SHP77 (cell line): ENCODE measurements around the gene GFOD2.
"Not testable (repeated sequence)": the region's sequence is repeated elsewhere in the genome, so short reads cannot be mapped to it uniquely, and the experiment has no call there.

Experiments
- DNase-seq, 2 experiments: peaks; one replicate each; lab custom pipeline; 2025; lab: John Stamatoyannopoulos, UW

GFOD2 gene

GRCh38 chr16:67719048-67719777, at the start of gene GFOD2:
TSS of gene GFOD2 (minus strand) at chr16:67719316. CDS start at chr16:67685715, 33,601 bp downstream.
- DNase-seq, result peak; percentile 87 to 88

GRCh38 chr16:67767953-67768352, 48.8 kb upstream of the GFOD2 start:
- no peak for DNase-seq

GRCh38 chr16:67766291-67766690, 47.2 kb upstream of the GFOD2 start:
- no peak for DNase-seq

DNA sequence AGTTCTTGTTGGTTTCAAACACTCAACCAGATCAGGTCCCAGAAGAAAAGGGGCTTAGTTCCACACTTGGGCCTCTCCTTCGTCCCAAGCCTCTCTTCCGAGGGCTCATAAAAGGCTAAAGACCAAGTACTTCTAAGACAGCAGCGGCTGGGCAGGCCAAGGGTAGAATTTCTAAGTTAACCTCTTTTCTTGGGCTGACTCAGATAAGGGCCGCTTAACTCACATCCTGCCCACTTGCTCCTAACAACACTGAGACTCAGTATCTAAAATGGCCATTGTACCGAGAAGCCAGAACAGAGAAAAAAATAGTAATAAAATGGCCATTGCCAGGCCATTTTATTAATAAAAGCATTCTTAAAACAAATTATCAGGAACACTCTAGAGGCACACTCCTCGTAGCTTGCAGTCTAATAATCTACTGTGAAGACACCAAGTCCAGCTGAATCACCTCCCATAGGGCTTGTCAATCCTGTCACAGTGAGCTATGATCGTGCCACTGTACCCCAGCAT, 45.1 kb upstream of the GFOD2 start:
- no peak for DNase-seq

GRCh38 chr16:67763066-67763465, 44.0 kb upstream of the GFOD2 start:
- no peak for DNase-seq

DNA sequence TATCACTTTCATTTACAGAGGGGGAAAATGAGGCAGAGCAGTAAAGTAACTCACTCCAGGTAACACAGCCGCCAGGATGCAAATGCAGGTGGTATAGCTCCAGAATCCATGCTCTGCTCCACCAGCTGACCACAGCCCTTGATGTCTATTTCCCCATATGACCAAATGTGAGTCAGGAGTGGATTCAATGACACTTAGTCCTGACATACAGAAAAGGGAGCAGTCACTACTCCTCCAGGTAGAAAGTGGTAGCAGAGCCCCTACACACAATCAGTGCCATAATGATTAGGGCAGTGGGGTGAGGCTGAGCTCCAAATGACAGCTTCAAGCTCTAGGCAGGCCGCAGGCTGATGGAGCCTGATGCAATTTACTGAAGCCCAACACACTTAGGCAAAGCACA, 43.3 kb upstream of the GFOD2 start:
- no peak for DNase-seq

GRCh38 chr16:67761924-67762323, 42.8 kb upstream of the GFOD2 start:
- no peak for DNase-seq

DNA sequence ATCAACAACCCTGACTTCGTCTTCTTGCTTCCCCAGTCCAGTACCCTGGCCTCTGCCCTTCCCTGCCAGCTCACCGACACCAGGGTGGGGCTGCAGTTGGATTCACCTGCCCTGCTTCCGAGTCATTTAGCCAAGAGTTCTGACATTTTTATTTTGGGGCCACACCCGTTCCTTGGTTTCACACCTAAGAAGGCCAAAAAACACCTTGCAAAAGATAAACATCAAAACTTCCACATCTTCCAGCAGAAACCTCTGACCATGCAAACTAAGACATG, 41.8 kb upstream of the GFOD2 start:
- DNase-seq, result no peak

DNA sequence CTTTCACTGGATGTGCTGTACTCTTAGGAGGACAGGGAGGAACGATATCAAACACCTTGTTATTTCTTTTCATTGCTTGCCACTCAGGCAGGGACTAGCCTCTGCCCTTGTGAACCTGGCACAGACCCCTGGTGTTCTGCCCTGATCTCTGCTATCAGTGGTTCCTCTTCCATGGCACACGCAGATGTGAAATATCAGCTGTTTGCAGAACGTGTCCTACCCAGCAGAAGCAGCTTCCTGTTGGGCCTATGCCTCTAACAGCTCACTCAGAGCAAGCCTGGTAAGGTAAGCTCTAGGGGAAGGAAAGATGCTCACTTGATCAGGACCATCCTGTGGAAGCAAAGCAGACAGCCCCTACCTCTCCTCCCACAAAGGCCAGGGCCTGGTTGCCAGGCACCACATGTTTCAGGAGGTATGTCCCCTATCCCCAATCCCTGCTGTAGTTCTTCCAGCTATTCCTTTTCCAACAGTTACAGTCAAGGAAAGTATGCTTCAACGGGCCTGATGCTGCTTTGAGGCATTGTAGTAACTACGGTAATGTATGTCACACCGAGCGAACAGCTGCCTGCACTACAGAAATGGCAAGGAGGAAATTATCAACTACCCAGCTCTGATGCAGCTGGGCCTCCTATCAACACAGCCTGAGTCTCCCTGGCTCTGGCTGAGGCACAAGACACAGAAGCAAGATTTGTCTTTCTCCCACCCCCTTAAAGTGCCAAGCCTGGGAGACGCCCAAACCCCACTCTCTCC, 41.3 kb upstream of the GFOD2 start:
- no peak for DNase-seq

DNA sequence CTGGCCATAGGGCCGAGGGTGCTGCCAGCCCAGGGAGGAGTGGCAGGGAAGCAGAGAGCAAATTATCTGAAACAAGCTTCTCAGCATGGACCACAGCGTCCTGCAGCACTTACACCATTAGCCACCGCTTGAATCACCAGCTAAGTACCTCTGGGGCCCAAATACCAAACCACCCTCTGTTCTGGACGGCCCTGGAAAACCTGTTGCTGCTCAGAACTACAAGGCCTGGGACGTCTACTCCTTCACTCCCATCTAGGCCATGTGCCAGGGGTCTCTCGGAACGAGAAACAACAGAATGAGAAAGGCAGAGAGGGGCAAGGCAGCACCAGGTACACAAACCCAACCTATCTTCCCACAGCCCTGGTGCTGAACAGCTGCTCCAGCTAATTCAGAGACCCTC, 39.9 kb upstream of the GFOD2 start:
- DNase-seq, result no peak

- no peak for DNase-seq
Observed at GRCh38 chr16:67758006-67758405, 38.9 kb upstream of the GFOD2 start.

GRCh38 chr16:67752641-67753040, 33.5 kb upstream of the GFOD2 start:
- no peak for DNase-seq

DNA sequence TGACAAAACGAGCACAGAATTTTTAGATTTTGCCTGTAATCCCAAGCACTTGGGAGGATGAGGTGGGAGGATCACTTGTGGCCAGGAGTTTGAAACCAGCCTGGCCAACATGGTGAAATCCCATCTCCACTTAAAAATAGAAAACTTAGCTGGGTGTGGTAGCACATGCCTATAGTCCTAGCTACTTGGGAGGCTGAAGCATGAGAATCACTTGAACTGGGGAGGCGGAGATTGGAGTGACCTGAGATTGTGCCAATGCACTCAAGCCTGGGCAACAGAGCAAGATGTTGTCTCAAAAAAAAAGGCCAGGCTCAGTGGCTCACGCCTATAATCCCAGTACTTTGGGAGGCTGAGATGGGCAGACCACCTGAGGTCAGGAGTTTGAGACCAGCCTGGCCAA, 32.2 kb upstream of the GFOD2 start:
- DNase-seq, result not testable (repeated sequence)

GRCh38 chr16:67750466-67750865, 31.4 kb upstream of the GFOD2 start:
- DNase-seq, result no peak

DNA sequence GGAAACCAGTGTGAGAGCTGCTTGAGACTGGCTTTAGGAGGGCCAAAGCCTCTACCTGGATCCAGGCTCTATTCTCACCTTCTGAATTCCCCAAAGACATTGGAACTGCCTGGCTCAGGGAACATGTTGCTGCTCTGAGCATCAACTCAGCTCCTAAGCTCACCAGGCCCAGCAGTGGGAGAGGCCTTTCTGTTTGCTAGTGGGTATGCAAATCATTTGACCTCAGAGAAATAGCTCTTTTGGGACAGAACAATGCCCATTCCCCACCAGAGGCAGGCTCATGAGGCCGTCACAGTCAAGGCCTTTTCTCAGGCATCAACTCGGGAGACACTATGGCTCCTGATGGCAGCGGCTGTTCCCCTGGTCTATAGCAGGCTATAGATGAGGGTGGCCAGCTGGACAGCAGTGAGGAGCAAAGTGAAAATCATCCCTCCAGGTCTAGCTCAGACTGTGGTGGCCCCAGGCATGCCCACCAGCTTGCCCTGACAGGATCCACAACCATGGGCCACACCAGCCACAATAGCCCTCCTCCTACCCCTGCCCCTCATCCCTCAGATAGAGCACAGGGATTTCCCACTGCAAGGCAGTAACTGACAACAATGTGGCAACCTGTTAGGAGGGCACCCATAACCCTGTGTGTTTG, 30.4 kb upstream of the GFOD2 start:
- no peak for DNase-seq

DNA sequence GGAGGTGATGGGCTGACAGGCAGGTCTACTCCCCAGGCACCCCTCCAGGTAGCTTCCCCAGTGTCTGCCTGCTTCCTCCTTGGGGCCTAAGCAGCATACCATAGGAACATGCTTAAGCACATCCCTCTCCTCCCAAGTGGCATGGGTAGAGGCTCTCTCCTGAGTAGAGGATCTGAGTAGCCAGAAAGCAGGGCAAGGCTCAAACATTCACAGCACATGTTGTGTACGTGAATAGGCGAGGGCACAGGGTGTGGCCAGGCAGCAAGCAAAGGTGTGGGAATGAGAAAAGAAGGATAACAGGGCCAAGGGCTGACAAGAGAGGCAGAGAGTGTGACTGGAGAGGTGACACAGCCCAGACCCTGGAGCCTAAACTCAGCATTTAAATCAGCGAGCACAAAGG, 29.7 kb upstream of the GFOD2 start:
- DNase-seq, result no peak

DNA sequence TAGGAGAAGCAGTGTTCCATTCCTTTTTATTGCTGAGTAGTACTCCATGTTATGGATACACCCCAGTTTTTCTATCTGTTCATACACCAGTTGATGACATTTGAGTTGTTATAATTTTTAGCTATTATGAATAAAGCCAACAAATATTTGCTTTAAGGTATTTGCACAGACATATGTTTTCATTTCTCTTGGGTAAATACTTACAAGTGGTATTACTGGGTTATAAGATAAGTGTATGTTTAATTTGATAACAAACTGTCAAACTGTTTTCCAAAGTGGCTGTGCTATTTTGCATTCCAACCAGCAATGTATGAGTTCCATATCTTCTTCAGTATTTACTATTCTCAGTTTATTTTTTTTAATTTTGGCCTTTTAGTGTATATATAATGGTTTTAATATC, 27.7 kb upstream of the GFOD2 start:
- DNase-seq, result no peak

- no peak for DNase-seq
Observed at GRCh38 chr16:67741118-67741517, 22.0 kb upstream of the GFOD2 start.

DNA sequence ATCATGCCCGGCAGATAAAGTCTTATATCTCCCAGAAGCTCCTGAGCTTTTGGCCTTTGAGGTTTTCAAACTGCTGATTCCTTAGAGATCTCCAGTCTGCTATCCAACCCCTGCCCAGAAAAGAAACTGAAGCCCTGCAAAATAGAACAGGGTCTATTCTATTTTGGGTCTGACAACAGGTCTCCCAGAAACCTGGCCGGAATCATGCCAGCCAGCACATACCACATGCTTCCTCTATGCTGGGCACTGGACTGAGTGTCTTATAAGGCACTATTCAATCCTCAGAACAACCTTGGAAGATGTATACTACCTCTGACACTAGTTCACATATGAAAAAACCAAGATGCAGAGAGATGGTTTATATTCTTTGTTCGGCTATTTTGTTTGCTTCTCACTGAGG, 21.3 kb upstream of the GFOD2 start:
- no peak for DNase-seq

DNA sequence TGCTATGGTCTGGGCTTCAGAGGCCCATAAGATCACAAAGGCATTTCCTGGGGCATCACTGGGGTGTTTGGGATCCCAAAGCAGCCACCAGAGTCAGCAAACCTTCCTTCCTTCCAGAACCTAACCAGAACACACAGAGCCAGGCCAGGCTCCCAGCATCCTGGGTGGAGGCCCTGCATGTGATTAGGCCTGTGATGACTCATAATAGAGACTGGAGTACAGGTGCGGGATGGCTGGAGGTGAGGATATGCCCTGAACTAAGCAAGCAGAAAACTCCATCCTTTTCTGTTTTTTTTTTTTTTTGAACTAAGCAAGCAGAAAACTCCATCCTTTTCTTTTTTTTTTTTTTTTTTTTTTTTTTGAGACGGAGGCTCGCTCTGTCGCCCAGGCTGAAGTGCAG, 17.7 kb upstream of the GFOD2 start:
- DNase-seq, result no peak

- no peak for DNase-seq
Observed at GRCh38 chr16:67734731-67735201, 15.7 kb upstream of the GFOD2 start.

- DNase-seq, result no peak
Observed at GRCh38 chr16:67733734-67734470, 14.8 kb upstream of the GFOD2 start.
